ENCODE measurements around the gene NKD2. TPM values are rescaled to one million over a fixed set of nuclear protein-coding genes. Genes with fewer than 3 reads are reported as not detected.

Gene NKD2
- total RNA-seq, 1 experiment from 2014 or later = 20.4 TPM

- RAD21 ChIA-PET (ENCODE audit: low non-redundant PET in 1 of 2, low total read pairs in 2 of 2, uncharacterized antibody in 2 of 2, unreplicated experiment in 2 of 2) = no interaction called here
- no peak for ATAC-seq
- TF ChIP-seq SRF (IDR thresholded peaks at IDR 0.05; ENCODE audit: low read depth) = no peak
- no peak for TF ChIP-seq FOSL1 (IDR thresholded peaks at IDR 0.05; ENCODE audit: low read depth)
- no peak for TF ChIP-seq CBX3 (IDR thresholded peaks at IDR 0.05; ENCODE audit: low read depth)
- no peak for TF ChIP-seq ELF1 (IDR thresholded peaks at IDR 0.05; ENCODE audit: borderline replicate concordance, low read depth)
- TF ChIP-seq, protein P1, sequence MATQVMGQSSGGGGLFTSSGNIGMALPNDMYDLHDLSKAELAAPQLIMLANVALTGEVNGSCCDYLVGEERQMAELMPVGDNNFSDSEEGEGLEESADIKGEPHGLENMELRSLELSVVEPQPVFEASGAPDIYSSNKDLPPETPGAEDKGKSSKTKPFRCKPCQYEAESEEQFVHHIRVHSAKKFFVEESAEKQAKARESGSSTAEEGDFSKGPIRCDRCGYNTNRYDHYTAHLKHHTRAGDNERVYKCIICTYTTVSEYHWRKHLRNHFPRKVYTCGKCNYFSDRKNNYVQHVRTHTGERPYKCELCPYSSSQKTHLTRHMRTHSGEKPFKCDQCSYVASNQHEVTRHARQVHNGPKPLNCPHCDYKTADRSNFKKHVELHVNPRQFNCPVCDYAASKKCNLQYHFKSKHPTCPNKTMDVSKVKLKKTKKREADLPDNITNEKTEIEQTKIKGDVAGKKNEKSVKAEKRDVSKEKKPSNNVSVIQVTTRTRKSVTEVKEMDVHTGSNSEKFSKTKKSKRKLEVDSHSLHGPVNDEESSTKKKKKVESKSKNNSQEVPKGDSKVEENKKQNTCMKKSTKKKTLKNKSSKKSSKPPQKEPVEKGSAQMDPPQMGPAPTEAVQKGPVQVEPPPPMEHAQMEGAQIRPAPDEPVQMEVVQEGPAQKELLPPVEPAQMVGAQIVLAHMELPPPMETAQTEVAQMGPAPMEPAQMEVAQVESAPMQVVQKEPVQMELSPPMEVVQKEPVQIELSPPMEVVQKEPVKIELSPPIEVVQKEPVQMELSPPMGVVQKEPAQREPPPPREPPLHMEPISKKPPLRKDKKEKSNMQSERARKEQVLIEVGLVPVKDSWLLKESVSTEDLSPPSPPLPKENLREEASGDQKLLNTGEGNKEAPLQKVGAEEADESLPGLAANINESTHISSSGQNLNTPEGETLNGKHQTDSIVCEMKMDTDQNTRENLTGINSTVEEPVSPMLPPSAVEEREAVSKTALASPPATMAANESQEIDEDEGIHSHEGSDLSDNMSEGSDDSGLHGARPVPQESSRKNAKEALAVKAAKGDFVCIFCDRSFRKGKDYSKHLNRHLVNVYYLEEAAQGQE (IDR thresholded peaks at IDR 0.05; ENCODE audit: low read depth) = no peak
- TF ChIP-seq ZFX (IDR thresholded peaks at IDR 0.05) = no peak
- TF ChIP-seq SP1 (IDR thresholded peaks at IDR 0.05; ENCODE audit: low read depth) = no peak
- TF ChIP-seq EZH2 (IDR thresholded peaks at IDR 0.05) = no peak
- Histone ChIP-seq H3K4me3 (replicated peaks in 1 of 2; ENCODE audit: low read depth in 1 of 2, low read length in 2 of 2) (no peak overlapping the region), H3K9me3 (ENCODE audit: control insufficient read depth in 1 of 2, insufficient read depth in 1 of 2, low read depth in 1 of 2, low read length in 2 of 2) (no peaks in the 10 kb centered on the region), H3K79me2 (ENCODE audit: insufficient read depth, low read length) (no peaks in the 10 kb centered on the region), H3K9ac (ENCODE audit: low read length) (no peak overlapping the region), H2AFZ (ENCODE audit: low read depth, low read length, poor library complexity, severe bottlenecking) (no peak overlapping the region), H3K36me3 (ENCODE audit: control insufficient read depth in 1 of 2, insufficient read depth in 2 of 2, low read length in 2 of 2) (no peaks in the 10 kb centered on the region; a peak in 2 of 4 replicates), H4K20me1 (ENCODE audit: insufficient read depth) (no peaks in the 10 kb centered on the region), H3K4me2 (ENCODE audit: low read length) (no peak overlapping the region), H3K27me3 (ENCODE audit: insufficient read depth, low read length) (no peaks in the 10 kb centered on the region), H3K9me2 (ENCODE audit: insufficient read depth) (no peaks in the 10 kb centered on the region), H3K27ac (ENCODE audit: low read depth, low read length) (no peak overlapping the region), H3K4me1 (ENCODE audit: control insufficient read depth in 1 of 2, insufficient read depth in 2 of 2, low read length in 2 of 2) (no peaks in the 10 kb centered on the region)
- CTCF ChIA-PET = no interaction called here
- intact Hi-C loops (cut with micrococcal nuclease) = no loop called here
- POLR2A ChIA-PET = no interaction called here
- no peak for DNase-seq (ENCODE audit: low read depth, low spot score)
- no TSS peak for BruUV-seq (replicated peaks)
Measured at GRCh38 chr5:1083823-1084605, 75.4 kb downstream of the NKD2 start.

All from HCT116 (cell line).